HG02678 (cell line): ENCODE measurements around the gene PCSK5.
"Not testable (repeated sequence)": the region's sequence is repeated elsewhere in the genome, so short reads cannot be mapped to it uniquely, and the experiment has no call there.

Experiments
- ATAC-seq: cut with Tn5 transposase; IDR thresholded peaks from one replicate; pipeline ENCODE4 v1.9.1; 2021; ENCODE audit warnings: mild to moderate bottlenecking, moderate library complexity; ENCODE audit not compliant: unreplicated experiment

Gene PCSK5

GRCh38 chr9:76338418-76338817, 447.9 kb downstream of the PCSK5 start:
- no peak for ATAC-seq

DNA sequence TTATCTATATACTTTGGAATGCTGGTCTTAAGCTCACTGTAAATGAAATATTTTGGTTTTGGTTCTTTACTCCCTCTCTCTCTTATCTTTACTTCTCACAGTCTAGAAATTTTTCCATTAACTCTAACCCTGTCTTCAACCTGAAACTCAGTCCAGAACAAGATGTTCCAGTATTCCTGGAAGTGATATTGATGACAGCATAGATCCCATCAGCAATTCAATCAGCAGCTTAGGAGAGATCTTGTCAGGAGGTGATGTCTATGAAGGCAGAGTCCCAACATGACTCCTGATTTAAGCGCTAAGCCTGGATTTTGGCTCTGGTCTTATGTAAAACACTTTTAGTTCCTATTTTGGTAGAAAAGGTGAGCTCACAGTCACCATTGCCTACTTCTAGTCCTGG, 451.1 kb downstream of the PCSK5 start:
- ATAC-seq, result no peak

GRCh38 chr9:76342201-76342600, 451.7 kb downstream of the PCSK5 start:
- no peak for ATAC-seq

DNA sequence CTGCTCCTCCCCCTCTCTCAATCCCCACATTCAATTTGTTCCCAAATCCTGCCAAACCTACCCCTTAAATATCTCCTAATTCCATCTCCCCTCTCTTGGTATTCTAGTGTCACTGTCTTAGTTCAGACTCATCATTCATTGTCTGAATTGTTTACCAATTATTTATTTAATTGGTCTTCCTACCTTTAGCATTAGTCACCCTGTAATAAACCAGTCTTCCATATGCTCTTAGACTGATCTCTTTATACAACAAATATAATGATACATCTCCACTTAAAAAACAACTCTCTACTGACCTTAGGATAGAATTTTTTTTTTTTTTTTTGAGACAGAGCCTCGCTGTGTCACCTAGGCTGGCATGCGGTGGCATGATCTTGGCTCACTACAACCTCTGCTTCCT, 452.4 kb downstream of the PCSK5 start:
- ATAC-seq, result no peak

DNA sequence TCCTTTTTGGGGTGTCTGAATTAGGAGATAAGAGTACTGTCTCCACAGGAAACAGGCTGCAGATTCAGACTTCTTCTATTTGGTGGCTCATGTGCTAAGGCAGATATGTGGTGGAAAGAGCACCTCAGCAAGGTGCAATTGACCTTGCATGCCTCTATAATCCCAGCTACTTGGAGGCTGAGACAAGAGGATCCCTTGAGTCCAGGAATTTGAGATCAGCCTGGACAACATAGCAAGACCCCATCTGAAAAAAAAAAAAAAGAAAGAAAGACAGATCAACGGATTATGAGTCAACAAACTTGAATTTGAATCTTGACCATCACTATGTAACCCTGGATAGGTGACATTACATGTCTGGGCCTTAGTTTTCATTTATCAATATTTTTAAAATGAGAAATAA, 459.4 kb downstream of the PCSK5 start:
- no peak for ATAC-seq

DNA sequence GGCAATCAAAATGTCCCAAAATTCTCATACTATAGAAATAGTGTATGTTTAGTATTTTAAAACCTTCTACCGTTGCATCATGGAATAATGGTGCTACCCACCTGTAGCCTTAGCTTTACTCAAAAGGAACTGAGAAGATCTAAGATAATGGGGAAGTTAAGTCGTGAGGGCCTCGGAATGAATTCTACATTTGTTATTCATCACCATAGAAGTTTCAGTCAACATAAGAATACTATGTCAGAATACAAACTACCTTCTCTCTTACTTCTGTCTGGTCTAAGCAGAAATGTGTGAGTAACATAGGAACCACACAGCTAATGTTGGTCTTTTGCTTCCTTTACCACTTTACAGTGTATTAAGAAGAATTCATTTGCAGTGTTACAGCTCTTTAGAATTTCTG, 460.5 kb downstream of the PCSK5 start:
- no peak for ATAC-seq

GRCh38 chr9:76352026-76352620, 461.6 kb downstream of the PCSK5 start:
- ATAC-seq, result no peak

DNA sequence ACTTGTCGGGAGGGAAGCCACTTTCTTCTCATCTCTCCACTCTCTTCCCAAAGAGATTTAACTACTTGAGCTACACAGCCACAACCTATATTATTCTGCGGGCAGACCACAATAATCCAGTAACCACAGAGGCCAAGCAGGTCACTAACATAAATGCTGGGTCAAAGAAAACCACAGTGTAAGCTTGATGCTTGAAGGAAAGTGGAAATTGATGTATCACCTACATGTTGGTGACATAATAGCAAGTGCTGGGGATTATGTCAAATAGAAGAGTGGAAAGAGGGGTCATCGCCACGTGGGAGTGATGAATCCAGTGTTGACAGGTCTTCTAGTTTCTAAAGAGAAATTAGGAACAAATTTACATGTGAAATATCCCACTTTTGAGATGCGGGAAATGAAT, 462.8 kb downstream of the PCSK5 start:
- no peak for ATAC-seq

- no peak for ATAC-seq
These were observed 463.7 kb downstream of the PCSK5 start for GRCh38 chr9:76354221-76354620.

- no peak for ATAC-seq
These were observed 465.4 kb downstream of the PCSK5 start for GRCh38 chr9:76355886-76356285.

GRCh38 chr9:76357555-76357954, 467.1 kb downstream of the PCSK5 start:
- ATAC-seq, result no peak

DNA sequence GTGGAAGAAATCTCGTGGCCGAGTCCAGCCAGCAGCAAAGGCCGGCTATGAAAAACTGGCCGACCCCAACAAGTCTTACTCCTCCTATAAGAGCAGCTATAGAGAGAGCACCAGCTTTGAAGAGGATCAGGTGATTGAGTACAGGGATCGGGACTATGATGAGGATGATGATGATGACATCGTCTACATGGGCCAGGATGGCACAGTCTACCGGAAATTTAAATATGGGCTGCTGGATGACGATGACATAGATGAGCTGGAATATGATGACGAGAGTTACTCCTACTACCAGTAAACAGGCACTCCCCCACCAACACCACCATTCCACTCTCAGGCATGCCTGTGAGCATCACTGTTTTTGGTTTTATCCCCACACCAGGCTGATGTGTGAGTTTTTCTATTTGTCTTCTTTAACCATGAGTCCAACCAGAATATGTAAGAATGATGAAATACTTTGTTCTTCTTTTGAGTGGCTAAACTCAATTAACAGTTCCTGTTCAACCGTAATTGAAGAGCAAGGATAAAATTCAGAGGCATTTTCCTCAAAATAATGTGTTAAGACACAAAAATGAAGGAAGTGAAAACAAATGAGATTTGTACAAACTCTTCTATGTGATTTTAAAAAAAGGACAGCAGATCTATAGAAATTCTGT, 468.3 kb downstream of the PCSK5 start:
- no peak for ATAC-seq

DNA sequence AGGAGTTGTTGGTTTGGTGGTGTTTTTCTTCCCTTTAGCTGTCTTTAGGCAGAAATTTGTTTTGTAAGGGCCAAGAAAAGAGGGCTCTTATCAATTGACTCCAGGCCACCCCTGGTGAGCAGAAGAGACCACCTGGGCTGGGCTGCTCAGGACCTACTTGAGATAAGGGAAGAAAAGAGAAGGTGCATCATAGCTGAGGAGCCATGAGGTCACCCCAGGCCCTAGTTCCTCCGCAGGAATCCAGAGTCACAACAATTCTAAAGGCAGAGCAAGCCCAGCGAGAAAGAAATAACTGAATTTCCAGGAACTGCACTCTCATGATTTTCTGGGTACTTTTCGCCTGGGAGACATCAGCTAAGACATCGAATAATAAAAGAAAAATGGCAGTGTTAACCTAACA, 468.9 kb downstream of the PCSK5 start:
- no peak for ATAC-seq

GRCh38 chr9:76359766-76360165, 469.3 kb downstream of the PCSK5 start:
- ATAC-seq, result no peak

DNA sequence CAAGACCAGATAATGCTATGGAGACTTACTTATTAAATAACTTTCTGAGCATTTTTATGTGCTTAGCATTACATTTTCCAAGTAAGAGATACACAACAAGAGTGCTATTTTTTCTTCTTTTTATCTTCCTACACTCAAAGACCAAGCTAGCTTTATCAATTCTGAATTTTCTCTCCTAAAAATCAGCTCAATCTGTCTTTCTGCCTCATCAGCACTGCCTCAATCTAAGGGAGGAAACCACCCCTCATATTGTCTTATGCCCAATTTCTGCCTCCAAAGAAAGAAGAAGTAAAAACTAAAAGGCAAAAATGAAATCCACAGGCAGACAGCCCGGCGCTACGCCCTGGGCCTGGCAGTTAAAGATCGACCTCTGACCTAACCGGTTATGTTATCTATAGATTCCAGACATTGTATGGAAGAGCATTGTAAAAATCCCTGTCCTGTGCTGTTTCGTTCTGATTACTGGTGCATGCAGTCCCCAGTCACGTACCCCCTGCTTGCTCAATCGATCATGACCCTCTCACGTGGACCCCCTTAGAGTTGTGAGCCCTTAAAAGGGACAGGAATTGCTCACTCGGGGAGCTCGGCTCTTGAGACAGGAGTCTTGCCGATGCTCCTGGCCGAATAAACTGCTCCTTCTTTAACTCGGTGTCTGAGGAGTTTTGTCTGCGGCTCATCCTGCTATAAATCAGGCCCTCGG, 472.0 kb downstream of the PCSK5 start:
- not testable (repeated sequence) for ATAC-seq

DNA sequence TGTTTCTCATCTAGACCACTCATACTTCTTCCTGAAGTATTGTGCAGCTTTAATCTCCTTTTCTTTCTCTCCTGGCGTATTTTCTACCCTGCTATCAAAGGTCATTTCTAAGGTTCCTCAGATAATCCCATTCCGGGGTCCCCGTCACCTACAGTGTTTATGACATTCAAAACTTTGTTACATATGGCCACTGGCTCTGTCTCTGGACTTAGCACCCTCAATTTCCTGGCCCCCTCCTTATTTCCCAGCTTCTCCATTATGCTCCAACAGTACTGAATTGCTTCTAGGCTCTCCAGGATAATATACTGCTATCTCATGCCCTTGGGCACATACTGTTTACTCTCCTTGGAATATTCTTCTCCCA, 472.5 kb downstream of the PCSK5 start:
- ATAC-seq, result no peak

GRCh38 chr9:76365028-76365427, 474.6 kb downstream of the PCSK5 start:
- no peak for ATAC-seq

- no peak for ATAC-seq
These were observed 475.8 kb downstream of the PCSK5 start for GRCh38 chr9:76366275-76366674.

DNA sequence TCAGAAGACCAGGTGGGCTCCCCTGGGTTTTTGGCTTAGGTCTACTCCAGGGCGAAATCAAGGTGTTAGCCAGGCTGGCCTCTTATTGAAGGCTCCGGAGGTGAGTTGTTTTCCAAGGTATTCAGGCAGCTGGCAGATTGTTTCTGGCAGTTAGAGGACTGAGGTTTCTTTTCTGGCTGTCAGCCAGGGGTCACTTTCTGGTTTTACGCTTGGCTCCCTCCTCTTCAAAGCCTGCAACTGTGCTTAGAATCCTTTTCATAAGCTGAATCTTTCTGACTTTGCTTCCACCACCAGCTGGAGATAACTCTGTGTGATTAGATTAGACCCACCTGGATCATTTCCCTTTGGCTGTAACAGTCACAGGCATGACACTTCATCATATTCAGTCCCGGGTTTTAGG, 479.1 kb downstream of the PCSK5 start:
- ATAC-seq, result peak; percentile 76

GRCh38 chr9:76370396-76371023, 480.0 kb downstream of the PCSK5 start:
- no peak for ATAC-seq

DNA sequence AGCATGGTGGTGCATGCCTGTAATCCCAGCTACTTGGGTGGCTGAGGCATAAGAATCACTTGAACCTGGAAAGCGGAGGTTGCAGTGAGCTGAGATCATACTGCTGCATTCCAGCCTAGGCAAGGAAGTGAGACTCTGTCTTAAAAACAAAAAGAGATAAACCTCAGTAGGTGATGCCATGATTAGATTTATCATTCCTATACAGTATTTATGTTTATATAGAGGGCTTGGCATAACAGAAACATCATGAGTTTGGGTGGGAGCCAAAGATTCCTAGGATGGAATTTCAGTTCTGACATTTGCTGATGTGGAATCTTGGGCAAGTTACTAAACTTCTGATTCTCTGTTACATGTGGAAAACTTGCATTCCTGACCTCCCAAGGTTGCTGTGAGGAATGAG, 481.4 kb downstream of the PCSK5 start:
- ATAC-seq, result no peak

DNA sequence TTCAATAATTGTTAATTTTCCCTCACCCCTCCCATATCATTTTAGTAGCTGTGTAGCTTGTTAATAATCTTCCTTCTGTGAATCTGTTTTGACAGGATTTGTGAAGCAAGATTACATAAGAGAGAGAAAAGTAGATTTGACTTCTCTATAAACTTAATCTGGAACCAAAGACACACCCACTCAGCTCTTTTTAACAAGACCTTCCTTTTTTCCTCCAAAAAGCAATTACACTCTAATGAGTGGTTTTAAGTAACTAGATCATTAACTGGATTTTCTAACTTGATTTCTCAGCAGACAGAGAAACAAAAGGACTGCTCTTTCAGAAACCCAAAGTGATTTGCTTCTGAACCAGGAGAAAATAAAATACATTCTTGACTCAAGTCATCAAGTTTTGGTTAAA, 481.9 kb downstream of the PCSK5 start:
- ATAC-seq, result no peak
